Stimulated activated CD4-positive, alpha-beta T cell treated with anti-CD3 and anti-CD28 coated beads, Interleukin-4, amount 100 ng/mL, for 48 hours (primary cell): ENCODE results near the gene ACP6.
"Not testable (repeated sequence)": the region's sequence is repeated elsewhere in the genome, so short reads cannot be mapped to it uniquely, and the experiment has no call there.

Source experiments
- DNase-seq, 2 donors: peaks; one replicate each; pipeline ENCODE4 v3.0.0-alpha.2; 2020; ENCODE audit warnings: low read depth in 2 of 2

The ACP6 gene

GRCh38 chr1:147622731-147623130 lies 47.6 kb downstream of the ACP6 start:
- DNase-seq = no peak

- DNase-seq = no peak
Observed at GRCh38 chr1:147620543-147620942, 49.8 kb downstream of the ACP6 start.

GRCh38 chr1:147619741-147620140 lies 50.6 kb downstream of the ACP6 start:
- no peak for DNase-seq

GRCh38 chr1:147618771-147619170 lies 51.6 kb downstream of the ACP6 start:
- no peak for DNase-seq

GRCh38 chr1:147618077-147618569 lies 52.2 kb downstream of the ACP6 start:
- DNase-seq = peak in 1 of 2 donors; percentile 33

- DNase-seq = not testable (repeated sequence)
Observed at GRCh38 chr1:147614966-147615365, 55.4 kb downstream of the ACP6 start.

- DNase-seq = no peak
Observed at GRCh38 chr1:147613506-147613905, 56.8 kb downstream of the ACP6 start.

GRCh38 chr1:147612366-147612765 lies 58.0 kb downstream of the ACP6 start:
- no peak for DNase-seq

- no peak for DNase-seq
Observed at GRCh38 chr1:147611586-147611985, 58.7 kb downstream of the ACP6 start.

GRCh38 chr1:147611021-147611426 lies 59.3 kb downstream of the ACP6 start:
- DNase-seq = no peak

GRCh38 chr1:147609358-147609757 lies 61.0 kb downstream of the ACP6 start:
- no peak for DNase-seq

- no peak for DNase-seq
Observed at GRCh38 chr1:147608596-147608995, 61.7 kb downstream of the ACP6 start.

- DNase-seq = no peak
Observed at GRCh38 chr1:147605591-147605990, 64.7 kb downstream of the ACP6 start.

- no peak for DNase-seq
Observed at GRCh38 chr1:147603986-147604385, 66.3 kb downstream of the ACP6 start.

- peak in 1 of 2 donors; percentile 10 for DNase-seq
Observed at GRCh38 chr1:147600119-147601111, 69.9 kb downstream of the ACP6 start.

- DNase-seq = peak; percentile 95 to 97
Observed at GRCh38 chr1:147599362-147600118, 70.8 kb downstream of the ACP6 start.

GRCh38 chr1:147598621-147599361 lies 71.5 kb downstream of the ACP6 start:
- peak; percentile 3 to 27 for DNase-seq

- DNase-seq = no peak
Observed at GRCh38 chr1:147597010-147597409, 73.3 kb downstream of the ACP6 start.
